ENCODE measurements around the gene DNAJB13. TPM values are rescaled to one million over a fixed set of nuclear protein-coding genes. Genes with fewer than 3 reads are reported as not detected.

DNAJB13 gene
- total RNA-seq, 3 donors from 2014 or later (not counting 1 experiment from before 2014, with no cell fraction given), result 0.45 TPM; not detected in 2

GRCh38 chr11:74002832-74003231 lies 52.0 kb downstream of the DNAJB13 start:
- Mint-ChIP-seq H3K9me3 (no peaks in the 10 kb centered on the region), H3K4me1 (peaks cover 68 to 79% of the 10 kb centered on the region in 2 donors), H3K27me3 (ENCODE audit: low read depth in 2 of 2) (no peaks in the 10 kb centered on the region), H3K4me3 (peak overlapping the region; percentile 43), H3K36me3 (no peaks in the 10 kb centered on the region), H3K27ac (peak overlapping the region; percentile 91 to 93)
- Histone ChIP-seq H3K36me3 (ENCODE audit: control insufficient read depth, insufficient read depth, low read length) (peaks cover 8% of the 10 kb centered on the region), H3K27me3 (ENCODE audit: control insufficient read depth, insufficient read depth, low read length) (no peaks in the 10 kb centered on the region), H3K9me3 (ENCODE audit: control insufficient read depth, insufficient read depth, low read length) (no peaks in the 10 kb centered on the region), H3K4me3 (ENCODE audit: low read length) (no peak overlapping the region), H3K27ac (ENCODE audit: low read length) (peak overlapping the region; percentile 9), H3K4me1 (ENCODE audit: control insufficient read depth, insufficient read depth, low read length) (peaks cover 65% of the 10 kb centered on the region)
- no peak for TF ChIP-seq CTCF (IDR thresholded peaks at IDR 0.05)
- WGBS (ENCODE audit: insufficient coverage), result 96% methylated on average over 4 of the region's 4 CpGs
- intact Hi-C loops (cut with micrococcal nuclease), result no loop called here
- no peak for ATAC-seq
- no peak for DNase-seq

GRCh38 chr11:74004046-74004695 lies 53.3 kb downstream of the DNAJB13 start:
- ATAC-seq (no peak), DNase-seq (peak in 1 of 2 donors; percentile 5)
- Histone ChIP-seq H3K27ac (ENCODE audit: low read length) (peak overlapping the region; percentile 76), H3K27me3 (ENCODE audit: control insufficient read depth, insufficient read depth, low read length) (no peaks in the 10 kb centered on the region), H3K4me3 (ENCODE audit: low read length) (no peak overlapping the region), H3K4me1 (ENCODE audit: control insufficient read depth, insufficient read depth, low read length) (peaks cover 75% of the 10 kb centered on the region), H3K9me3 (ENCODE audit: control insufficient read depth, insufficient read depth, low read length) (no peaks in the 10 kb centered on the region), H3K36me3 (ENCODE audit: control insufficient read depth, insufficient read depth, low read length) (peaks cover 8% of the 10 kb centered on the region)
- Mint-ChIP-seq H3K4me1 (peaks cover 75 to 84% of the 10 kb centered on the region in 2 donors), H3K4me3 (no peak overlapping the region), H3K27ac (peak overlapping the region; percentile 91 to 93), H3K27me3 (ENCODE audit: low read depth in 2 of 2) (no peaks in the 10 kb centered on the region), H3K9me3 (no peaks in the 10 kb centered on the region), H3K36me3 (no peaks in the 10 kb centered on the region)
- 87% methylated on average over 6 of the region's 6 CpGs for WGBS (ENCODE audit: insufficient coverage)
- no peak for TF ChIP-seq CTCF (IDR thresholded peaks at IDR 0.05)
- intact Hi-C loops (cut with micrococcal nuclease), result loop anchor here (2.0 kb wide), 1 partner anchor 39 kb away; no protein-coding TSS in a partner anchor

- H3K4me1 ChIP-seq (ENCODE audit: control insufficient read depth, insufficient read depth, low read length), result peaks cover 77% of the 10 kb centered on the region
- no peak overlapping the region for H3K4me3 ChIP-seq (ENCODE audit: low read length)
- Mint-ChIP-seq H3K36me3 (no peaks in the 10 kb centered on the region), H3K27ac (peak overlapping the region; percentile 91 to 93), H3K9me3 (no peaks in the 10 kb centered on the region), H3K4me1 (peaks cover 72 to 81% of the 10 kb centered on the region in 2 donors), H3K4me3 (peak overlapping the region; percentile 86), H3K27me3 (ENCODE audit: low read depth in 2 of 2) (no peaks in the 10 kb centered on the region)
- TF ChIP-seq CTCF (IDR thresholded peaks at IDR 0.05), result no peak
- peak overlapping the region; percentile 76 for H3K27ac ChIP-seq (ENCODE audit: low read length)
- peak; percentile 93 to 97 (median 93) for ATAC-seq
- WGBS (ENCODE audit: insufficient coverage), result 27% methylated on average over 10 of the region's 11 CpGs
- DNase-seq, result peak; percentile 70 to 95
- no peaks in the 10 kb centered on the region for H3K9me3 ChIP-seq (ENCODE audit: control insufficient read depth, insufficient read depth, low read length)
- intact Hi-C loops (cut with micrococcal nuclease), result loop anchor here (1.0 to 2.0 kb wide), 3 partner anchors 10 to 40 kb away; no protein-coding TSS in a partner anchor
- peaks cover 8% of the 10 kb centered on the region for H3K36me3 ChIP-seq (ENCODE audit: control insufficient read depth, insufficient read depth, low read length)
- no peaks in the 10 kb centered on the region for H3K27me3 ChIP-seq (ENCODE audit: control insufficient read depth, insufficient read depth, low read length)
Measured at GRCh38 chr11:74004759-74005615, 54.2 kb downstream of the DNAJB13 start.
